Suprapubic skin (tissue), 4 donors: ENCODE data around the gene CHST15. TPM values are rescaled to one million over a fixed set of nuclear protein-coding genes. Genes with fewer than 3 reads are reported as not detected.

Experiments used
- DNase-seq, 2 donors: peaks; one replicate each; pipeline ENCODE4 v3.0.0-alpha.2; 2019; ENCODE audit warnings: low spot score in 2 of 2
- H3K27ac ChIP-seq: fragments of 200-600 bp; sonication (generic); one replicate; pipeline ENCODE4 v1.5.1; 2019
- H3K27me3 ChIP-seq: fragments of 200-600 bp; sonication (generic); one replicate; pipeline ENCODE4 v1.5.1; 2019
- H3K36me3 ChIP-seq: fragments of 200-600 bp; sonication (generic); one replicate; pipeline ENCODE4 v1.5.1; 2019
- H3K4me1 ChIP-seq: fragments of 200-600 bp; sonication (generic); one replicate; pipeline ENCODE4 v1.5.1; 2019
- H3K4me3 ChIP-seq: fragments of 200-600 bp; sonication (generic); one replicate; pipeline ENCODE4 v1.5.1; 2019; ENCODE audit warnings: mild to moderate bottlenecking
- H3K9me3 ChIP-seq: fragments of 200-600 bp; sonication (generic); one replicate; pipeline ENCODE4 v1.5.1; 2019
- EP300 ChIP-seq: sonication (generic); formaldehyde crosslinking; IDR thresholded peaks from one replicate; pipeline ENCODE4 v1.6.1; 2017; ENCODE audit warnings: antibody characterized with exemption
- POLR2A ChIP-seq, 2 donors: fragments of 450-650 bp; IDR thresholded peaks; one replicate each; pipeline ENCODE4 v1.6.1; 2017; ENCODE audit warnings: antibody characterized with exemption in 2 of 2, mild to moderate bottlenecking in 2 of 2, moderate library complexity in 2 of 2
- POLR2AphosphoS5 ChIP-seq, 3 donors: sonication (generic); formaldehyde crosslinking; IDR thresholded peaks; one replicate each; pipeline ENCODE4 v1.6.1; 2017; ENCODE audit warnings: antibody characterized with exemption in 3 of 3
- WGBS: methylation state at CpG from one replicate; pipeline ENCODE4 v1.1.5; 2018; 5-methylcytosine and 5-hydroxymethylcytosine counted together
- total RNA-seq, 4 donors: library from RNA; depleted of rRNA; stranded (reverse); fragments of >200 nt; gene quantifications; one replicate each; pipeline ENCODE4 v1.1.0, GENCODE V29; 2016
- TF ChIP-seq, protein P1 (sequence below), 2 donors: fragments of 200-600 bp in 1 of 2; fragments of 450-650 bp in 1 of 2; sonication (generic) in 1 of 2; IDR thresholded peaks; one replicate each; pipeline ENCODE4 v1.5.1; 2016 to 2019; ENCODE audit warnings: antibody characterized with exemption in 2 of 2, mild to moderate bottlenecking in 1 of 2, moderate library complexity in 1 of 2

The CHST15 gene
- total RNA-seq, 4 donors from 2014 or later: 20.6 to 59.1 (median 22.8) TPM

DNA sequence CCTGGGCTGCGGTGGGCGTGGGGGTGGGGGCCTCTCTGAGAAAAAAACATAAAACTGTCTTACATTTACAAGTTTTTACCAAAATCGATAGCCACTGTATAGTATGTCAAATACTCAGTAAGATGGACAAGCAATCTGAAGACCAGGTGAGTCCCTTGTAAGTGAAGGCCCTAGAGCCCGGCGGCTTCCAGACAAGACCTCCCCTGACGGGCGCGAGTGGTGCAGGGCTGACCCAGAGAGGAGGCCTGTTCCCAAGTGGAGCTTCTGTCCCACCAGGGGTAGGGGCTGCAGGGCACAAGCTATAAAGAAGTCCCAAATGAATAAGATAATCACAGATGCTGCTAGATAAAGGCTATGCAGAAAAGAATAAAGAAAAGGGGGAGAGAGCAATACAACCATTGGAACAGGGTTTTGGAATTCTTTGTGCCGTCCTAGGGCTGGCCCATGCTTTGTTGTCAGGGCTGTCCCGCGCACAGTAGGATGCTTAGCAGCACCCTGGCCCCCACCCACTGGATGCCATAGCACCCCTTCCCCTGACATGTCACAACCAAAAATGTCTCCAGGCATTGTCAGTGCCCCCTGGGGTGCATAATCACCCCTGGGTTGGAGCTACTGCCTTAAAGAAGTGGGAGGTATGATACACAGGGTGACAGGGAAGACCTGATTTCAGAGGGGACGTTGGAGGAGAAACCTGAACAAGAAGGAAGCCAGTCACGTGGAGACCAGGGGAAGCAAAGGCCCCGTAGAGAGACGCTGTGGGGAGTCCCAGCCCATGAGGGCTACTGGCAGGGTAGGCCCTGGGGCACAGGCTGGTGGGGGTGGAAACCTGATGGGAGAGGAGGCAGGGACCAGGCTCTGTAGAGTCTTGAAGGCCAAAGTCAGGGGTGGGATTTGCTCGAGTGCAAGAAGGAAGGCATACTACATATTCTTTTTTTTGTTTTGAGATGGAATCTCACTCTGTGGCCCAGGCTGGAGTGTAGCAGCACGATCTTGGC, 43.1 kb downstream of the CHST15 start:
- TF ChIP-seq, protein P1, sequence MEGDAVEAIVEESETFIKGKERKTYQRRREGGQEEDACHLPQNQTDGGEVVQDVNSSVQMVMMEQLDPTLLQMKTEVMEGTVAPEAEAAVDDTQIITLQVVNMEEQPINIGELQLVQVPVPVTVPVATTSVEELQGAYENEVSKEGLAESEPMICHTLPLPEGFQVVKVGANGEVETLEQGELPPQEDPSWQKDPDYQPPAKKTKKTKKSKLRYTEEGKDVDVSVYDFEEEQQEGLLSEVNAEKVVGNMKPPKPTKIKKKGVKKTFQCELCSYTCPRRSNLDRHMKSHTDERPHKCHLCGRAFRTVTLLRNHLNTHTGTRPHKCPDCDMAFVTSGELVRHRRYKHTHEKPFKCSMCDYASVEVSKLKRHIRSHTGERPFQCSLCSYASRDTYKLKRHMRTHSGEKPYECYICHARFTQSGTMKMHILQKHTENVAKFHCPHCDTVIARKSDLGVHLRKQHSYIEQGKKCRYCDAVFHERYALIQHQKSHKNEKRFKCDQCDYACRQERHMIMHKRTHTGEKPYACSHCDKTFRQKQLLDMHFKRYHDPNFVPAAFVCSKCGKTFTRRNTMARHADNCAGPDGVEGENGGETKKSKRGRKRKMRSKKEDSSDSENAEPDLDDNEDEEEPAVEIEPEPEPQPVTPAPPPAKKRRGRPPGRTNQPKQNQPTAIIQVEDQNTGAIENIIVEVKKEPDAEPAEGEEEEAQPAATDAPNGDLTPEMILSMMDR (IDR thresholded peaks at IDR 0.05): no peak
- TF ChIP-seq EP300: no peak
- no peak for TF ChIP-seq POLR2AphosphoS5 (IDR thresholded peaks at IDR 0.05)
- TF ChIP-seq POLR2A (IDR thresholded peaks at IDR 0.05): no peak
- no peaks in the 10 kb centered on the region for H3K27me3 ChIP-seq
- WGBS: 93% methylated on average over 17 of the region's 17 CpGs
- no peak overlapping the region for H3K4me3 ChIP-seq
- H3K36me3 ChIP-seq: no peaks in the 10 kb centered on the region
- H3K27ac ChIP-seq: no peak overlapping the region
- DNase-seq: no peak
- no peaks in the 10 kb centered on the region for H3K4me1 ChIP-seq
- no peaks in the 10 kb centered on the region for H3K9me3 ChIP-seq

DNA sequence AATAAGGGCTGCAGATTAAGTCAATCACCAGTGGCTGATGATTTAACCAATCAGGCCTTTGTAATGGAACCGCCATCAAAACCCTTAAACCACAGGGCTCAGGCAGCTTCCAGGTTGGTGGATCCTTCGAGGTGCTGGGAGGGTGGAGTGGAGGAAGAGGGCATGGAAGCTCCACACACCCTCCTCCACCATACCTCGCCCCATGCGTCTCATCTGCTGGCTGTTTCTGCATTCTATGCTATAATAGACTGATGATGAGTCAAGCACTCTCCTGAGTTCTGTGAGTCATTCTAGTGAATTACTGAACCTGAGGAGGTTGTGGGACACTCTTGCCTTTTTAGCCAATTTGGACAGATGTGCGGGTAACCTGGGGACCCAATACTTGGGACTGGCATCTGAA, 43.9 kb downstream of the CHST15 start:
- WGBS: 80% methylated on average over 5 of the region's 5 CpGs
- DNase-seq: no peak
- Histone ChIP-seq H3K36me3 (peaks cover 1% of the 10 kb centered on the region), H3K9me3 (no peaks in the 10 kb centered on the region), H3K27ac (no peak overlapping the region), H3K27me3 (no peaks in the 10 kb centered on the region), H3K4me1 (no peaks in the 10 kb centered on the region), H3K4me3 (no peak overlapping the region)
- TF ChIP-seq POLR2A (IDR thresholded peaks at IDR 0.05) (no peak), POLR2AphosphoS5 (IDR thresholded peaks at IDR 0.05) (no peak), EP300 (no peak)
- TF ChIP-seq, protein P1 (IDR thresholded peaks at IDR 0.05): no peak

DNA sequence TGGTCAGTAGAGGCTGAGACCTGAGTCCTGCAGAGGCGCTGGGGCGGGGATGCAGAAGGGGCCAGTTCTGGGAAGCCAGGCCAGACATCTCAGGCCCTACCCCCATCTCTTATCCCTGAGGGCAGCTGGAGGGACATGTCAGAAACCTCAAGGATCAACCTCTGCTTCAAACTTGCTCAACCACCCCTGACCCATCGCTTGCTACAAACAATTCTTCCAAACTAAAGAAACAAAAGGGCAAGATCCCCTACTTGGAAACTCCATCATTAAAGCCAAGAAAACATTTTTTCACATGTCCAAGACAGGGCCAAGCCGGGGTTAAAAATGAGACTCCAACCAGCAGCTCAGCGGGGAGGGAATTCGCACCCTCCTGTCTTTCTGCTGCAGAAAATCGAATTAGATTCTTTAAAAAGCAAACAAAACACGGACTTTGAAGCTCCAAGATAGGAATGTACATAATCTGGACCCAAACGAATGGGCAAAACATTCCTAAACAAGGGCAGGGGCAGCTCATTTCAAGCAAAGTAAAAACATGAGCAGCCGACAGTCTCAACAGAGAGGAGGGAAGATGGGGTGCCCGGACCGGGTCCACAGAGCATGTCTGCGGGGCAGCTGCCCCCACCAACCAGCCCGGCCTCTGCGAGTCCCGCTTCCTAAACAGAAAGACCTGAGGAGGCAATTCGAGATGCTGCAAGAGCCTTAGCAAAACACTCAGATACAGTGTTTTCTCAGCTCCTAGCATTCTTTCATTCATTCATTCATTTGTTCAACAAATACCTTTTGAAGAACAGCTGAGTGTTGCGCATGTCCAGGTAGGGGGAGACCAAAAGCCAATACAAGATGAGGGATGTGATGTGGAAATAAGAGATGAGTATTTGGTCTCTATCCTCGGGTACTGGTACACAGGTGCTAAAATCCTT, 44.8 kb downstream of the CHST15 start:
- Histone ChIP-seq H3K4me1 (no peaks in the 10 kb centered on the region), H3K36me3 (peaks cover 9% of the 10 kb centered on the region), H3K4me3 (no peak overlapping the region), H3K9me3 (no peaks in the 10 kb centered on the region), H3K27ac (no peak overlapping the region), H3K27me3 (no peaks in the 10 kb centered on the region)
- no peak for DNase-seq
- TF ChIP-seq, protein P1 (IDR thresholded peaks at IDR 0.05): no peak
- TF ChIP-seq POLR2AphosphoS5 (IDR thresholded peaks at IDR 0.05) (no peak), POLR2A (IDR thresholded peaks at IDR 0.05) (no peak), EP300 (no peak)
- 85% methylated on average over 19 of the region's 19 CpGs for WGBS

DNA sequence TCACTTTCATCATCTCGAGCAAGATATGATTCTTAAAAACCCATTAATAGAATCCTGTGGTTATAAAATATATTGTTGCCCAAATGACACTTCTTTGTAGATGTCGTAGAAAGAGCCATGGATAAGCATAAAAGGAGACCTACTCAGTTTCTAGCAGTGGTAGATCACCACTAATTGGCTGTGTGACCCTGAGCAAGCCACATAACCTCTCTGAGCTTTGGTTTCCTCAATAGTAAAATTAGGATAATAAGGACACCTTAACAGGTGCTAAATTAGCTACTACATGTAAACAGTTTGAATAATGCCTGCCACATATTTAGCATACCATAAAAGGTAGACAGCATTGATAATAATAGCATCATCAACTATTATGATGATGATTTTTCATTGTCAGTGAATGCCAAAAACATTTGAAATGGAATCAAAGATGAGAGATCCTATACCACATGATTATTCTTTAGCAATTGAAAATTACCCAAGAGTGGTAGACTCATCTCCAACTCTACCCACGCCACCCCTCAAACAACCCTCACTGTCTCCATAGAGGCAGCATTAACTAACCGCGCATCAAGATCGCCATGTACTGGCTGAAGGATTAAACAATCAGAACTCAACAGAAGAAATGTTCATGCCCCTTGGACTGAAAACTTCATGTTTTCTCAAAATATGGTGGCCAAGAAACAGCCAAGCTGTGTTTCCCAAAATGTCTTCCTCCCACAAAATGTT, 45.8 kb downstream of the CHST15 start:
- 94% methylated on average over 6 of the region's 6 CpGs for WGBS
- no peak for DNase-seq
- Histone ChIP-seq H3K9me3 (no peaks in the 10 kb centered on the region), H3K27me3 (no peaks in the 10 kb centered on the region), H3K4me1 (peaks cover 8% of the 10 kb centered on the region), H3K4me3 (no peak overlapping the region), H3K36me3 (peaks cover 9% of the 10 kb centered on the region), H3K27ac (no peak overlapping the region)
- TF ChIP-seq EP300: no peak
- TF ChIP-seq, protein P1 (IDR thresholded peaks at IDR 0.05): no peak
- TF ChIP-seq POLR2AphosphoS5 (IDR thresholded peaks at IDR 0.05): no peak
- no peak for TF ChIP-seq POLR2A (IDR thresholded peaks at IDR 0.05)
